B cell (primary cell): ENCODE data around the gene MYADML2. TPM values are rescaled to one million over a fixed set of nuclear protein-coding genes. Genes with fewer than 3 reads are reported as not detected.
A peak's percentile ranks its signal among the peaks of the same experiment; 100 is the strongest.

ENCODE experiments used
- ATAC-seq: fragments of 200-7000 bp; cut with Tn5 transposase; one replicate; pipeline ENCODE4 v1.10.0; 2021; ENCODE audit warnings: low read depth, mild to moderate bottlenecking, moderate number of reproducible peaks, moderate library complexity
- CTCF ChIA-PET: fragments of 350-600 bp; sonication (Branson Sonifier 250); formaldehyde crosslinking; loops from one replicate; lab custom pipeline; 2021; ENCODE audit warnings: antibody characterized with exemption, inconsistent platforms; lab: Charles Lee
- POLR2A ChIA-PET: fragments of 350-600 bp; sonication (Branson Sonifier 250); formaldehyde crosslinking; loops from one replicate; lab custom pipeline; 2021; ENCODE audit warnings: antibody characterized with exemption; lab: Charles Lee
- DNase-seq: peaks from one replicate; pipeline ENCODE4 v3.0.0; 2013
- H2AFZ ChIP-seq: 2 replicates; pipeline ENCODE4 v1.6.1; 2012; ENCODE audit warnings: mild to moderate bottlenecking, low read depth, low read length; ENCODE audit not compliant: insufficient read depth, poor library complexity, severe bottlenecking
- H3K27ac ChIP-seq, 2 donors: 1 replicate in 1 of 2; 2 replicates in 1 of 2; pipeline ENCODE4 v1.5.1; 2012 to 2013; ENCODE audit warnings: low read length in 2 of 2, mild to moderate bottlenecking in 2 of 2, moderate library complexity in 1 of 2
- H3K27me3 ChIP-seq, 4 experiments: fragments of 200-600 bp in 1 of 4; sonication (generic) in 1 of 4; replicated peaks in 1 of 4; 1 replicate in 2 of 4; 2 replicates in 2 of 4; pipeline versions ENCODE4 v1.6.1 to v1.7.0; 2013 to 2016; ENCODE audit warnings: low read length in 3 of 4, mild to moderate bottlenecking in 2 of 4, mixed read lengths in 1 of 4, moderate library complexity in 1 of 4; ENCODE audit not compliant: insufficient read depth in 4 of 4, control insufficient read depth in 3 of 4; ENCODE audit errors: control extremely low read depth in 1 of 4
- H3K36me3 ChIP-seq, 2 experiments: replicated peaks in 1 of 2; 1 replicate in 1 of 2; 2 replicates in 1 of 2; pipeline versions ENCODE4 v1.6.1 to v1.7.1; 2013; ENCODE audit warnings: low read length in 1 of 2; ENCODE audit not compliant: insufficient read depth in 2 of 2, control insufficient read depth in 1 of 2; ENCODE audit errors: control extremely low read depth in 1 of 2, extremely low read depth in 1 of 2
- H3K4me1 ChIP-seq, 2 donors: fragments of 200-600 bp in 1 of 2; sonication (generic) in 1 of 2; 1 replicate in 1 of 2; 2 replicates in 1 of 2; pipeline versions ENCODE4 v1.5.1 to v1.6.1; 2013 to 2017; ENCODE audit warnings: low read length in 2 of 2; ENCODE audit not compliant: control insufficient read depth in 2 of 2, insufficient read depth in 2 of 2
- H3K4me2 ChIP-seq: replicated peaks from 2 replicates; pipeline ENCODE3; 2012; ENCODE audit warnings: mild to moderate bottlenecking, low read depth, low read length; ENCODE audit not compliant: poor library complexity, severe bottlenecking
- H3K4me3 ChIP-seq, 5 experiments: fragments of 200-600 bp in 1 of 5; sonication (generic) in 1 of 5; 1 replicate in 3 of 5; 2 replicates in 2 of 5; pipeline versions ENCODE4 v1.5.1 to v1.7.0; 2011 to 2016; ENCODE audit warnings: low read length in 4 of 5, mild to moderate bottlenecking in 4 of 5, low read depth in 2 of 5, control low read depth in 1 of 5, moderate library complexity in 1 of 5; ENCODE audit not compliant: insufficient read depth in 1 of 5; ENCODE audit errors: control extremely low read depth in 1 of 5, extremely low read depth in 1 of 5
- H3K79me2 ChIP-seq: fragments of 200-600 bp; sonication (generic); one replicate; pipeline ENCODE4 v1.6.0; 2016; ENCODE audit warnings: low read length; ENCODE audit not compliant: control insufficient read depth, insufficient read depth
- H3K9ac ChIP-seq: fragments of 200-600 bp; sonication (generic); 2 replicates; pipeline ENCODE4 v1.6.1; 2017; ENCODE audit warnings: mild to moderate bottlenecking, low read length, moderate library complexity
- H3K9me3 ChIP-seq, 3 donors: one replicate each; pipeline versions ENCODE4 v1.6.1 to v1.7.1; 2013; ENCODE audit warnings: low read length in 2 of 3; ENCODE audit not compliant: control insufficient read depth in 2 of 3, insufficient read depth in 1 of 3; ENCODE audit errors: control extremely low read depth in 1 of 3
- H4K20me1 ChIP-seq: 2 replicates; pipeline ENCODE4 v1.6.0; 2012; ENCODE audit warnings: mild to moderate bottlenecking, low read length; ENCODE audit not compliant: insufficient read depth, control insufficient read depth, poor library complexity, severe bottlenecking
- H3K27ac Mint-ChIP-seq: one replicate; pipeline ENCODE4 v1.8.0; 2021; ENCODE audit warnings: mixed read lengths
- H3K27me3 Mint-ChIP-seq: one replicate; pipeline ENCODE4 v1.8.0; 2021; ENCODE audit warnings: mixed read lengths
- H3K4me1 Mint-ChIP-seq: one replicate; pipeline ENCODE4 v1.8.0; 2021; ENCODE audit warnings: mixed read lengths
- H3K4me3 Mint-ChIP-seq: one replicate; pipeline ENCODE4 v1.8.0; 2021; ENCODE audit warnings: mixed read lengths
- H3K9me3 Mint-ChIP-seq: one replicate; pipeline ENCODE4 v1.8.0; 2022; ENCODE audit warnings: mixed read lengths; ENCODE audit not compliant: insufficient read depth
- EZH2 ChIP-seq: IDR thresholded peaks from 2 replicates; pipeline ENCODE4 v1.6.1; 2012; ENCODE audit warnings: borderline replicate concordance, low read depth, mild to moderate bottlenecking, moderate library complexity, low read length; ENCODE audit not compliant: insufficient read depth, poor library complexity, severe bottlenecking
- WGBS: methylation state at CpG from one replicate; pipeline ENCODE4 v1.1.5; 2013; ENCODE audit warnings: missing lambda C conversion rate; ENCODE audit not compliant: insufficient coverage; 5-methylcytosine and 5-hydroxymethylcytosine counted together
- intact Hi-C: fragments of 100-400 bp; cut with micrococcal nuclease; formaldehyde crosslinking; loops from one replicate; pipeline ENCODE4 v1.10.0; 2022
- polyA plus RNA-seq: library from polyadenylated mRNA; depleted of rRNA; stranded (reverse); fragments of >200 nt; gene quantifications from 2 replicates; pipeline ENCODE4 v1.2.3, GENCODE V29; 2012
- total RNA-seq, 2 donors: library from RNA; stranded (reverse); fragments of 120-200 nt in 1 of 2; gene quantifications; 1 replicate in 1 of 2; 2 replicates in 1 of 2; pipeline versions ENCODE4 v1.2.3 to v1.2.4, GENCODE V29; 2013 to 2022
- TF ChIP-seq, protein P1 (sequence below): fragments of 200-600 bp; IDR thresholded peaks from one replicate; pipeline ENCODE4 v1.8.0; 2022; ENCODE audit warnings: antibody characterized with exemption, mild to moderate bottlenecking

The MYADML2 gene
- total and polyA plus RNA-seq, 2 donors (not counting 1 experiment from before 2014, with no cell fraction given) = not detected

DNA sequence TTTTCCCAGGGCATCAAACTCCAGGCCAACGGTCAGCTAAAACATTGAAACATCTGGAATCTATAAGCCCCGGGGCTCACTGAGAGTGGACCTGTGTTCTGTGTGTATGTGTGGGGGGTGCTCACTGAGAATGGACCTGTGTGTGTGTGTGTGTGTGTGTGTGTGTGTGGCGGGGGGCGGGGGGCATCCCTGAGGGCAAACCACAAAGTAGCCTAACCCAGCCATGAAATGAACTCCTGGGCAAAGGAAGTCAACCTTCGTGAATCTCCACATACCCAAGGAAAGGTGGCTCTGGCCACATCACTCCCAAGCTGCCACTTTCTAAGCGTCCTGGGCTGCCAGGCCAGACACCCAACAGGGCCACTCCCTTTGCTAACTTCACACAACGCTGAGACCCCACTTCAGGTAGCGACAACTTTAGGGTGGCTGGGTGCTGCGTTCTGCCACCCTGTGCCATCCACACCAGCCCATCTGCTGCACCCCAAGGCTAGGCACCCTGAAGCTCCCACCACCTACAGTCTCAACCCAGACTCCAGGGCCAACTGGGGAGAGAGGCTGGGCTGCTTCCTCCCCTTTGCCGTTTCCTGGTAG lies 21.1 kb downstream of the MYADML2 start:
- intact Hi-C loops = loop anchor here (1.0 to 5.0 kb wide), 6 partner anchors 8 to 94 kb away; partner anchors contain the start of genes ALYREF, ANAPC11, ARHGDIA and ASPSCR1
- CTCF ChIA-PET = interaction anchor here (0.7 to 3.5 kb wide), 4 partner anchors 34 to 566 kb away, joined by 3 to 16 read pairs (median 5); no protein-coding TSS in a partner anchor
- WGBS = 61% methylated on average over 6 of the region's 10 CpGs
- peaks cover 0 to 23% (median 9%) of the 10 kb centered on the region in 4 experiments for H3K27me3 ChIP-seq
- Mint-ChIP-seq H3K4me3 (peak overlapping the region; percentile 87), H3K27ac (peak overlapping the region; percentile 86), H3K4me1 (peaks cover 26% of the 10 kb centered on the region), H3K27me3 (peaks cover 4% of the 10 kb centered on the region), H3K9me3 (no peaks in the 10 kb centered on the region)
- TF ChIP-seq EZH2 = no peak
- TF ChIP-seq, protein P1, sequence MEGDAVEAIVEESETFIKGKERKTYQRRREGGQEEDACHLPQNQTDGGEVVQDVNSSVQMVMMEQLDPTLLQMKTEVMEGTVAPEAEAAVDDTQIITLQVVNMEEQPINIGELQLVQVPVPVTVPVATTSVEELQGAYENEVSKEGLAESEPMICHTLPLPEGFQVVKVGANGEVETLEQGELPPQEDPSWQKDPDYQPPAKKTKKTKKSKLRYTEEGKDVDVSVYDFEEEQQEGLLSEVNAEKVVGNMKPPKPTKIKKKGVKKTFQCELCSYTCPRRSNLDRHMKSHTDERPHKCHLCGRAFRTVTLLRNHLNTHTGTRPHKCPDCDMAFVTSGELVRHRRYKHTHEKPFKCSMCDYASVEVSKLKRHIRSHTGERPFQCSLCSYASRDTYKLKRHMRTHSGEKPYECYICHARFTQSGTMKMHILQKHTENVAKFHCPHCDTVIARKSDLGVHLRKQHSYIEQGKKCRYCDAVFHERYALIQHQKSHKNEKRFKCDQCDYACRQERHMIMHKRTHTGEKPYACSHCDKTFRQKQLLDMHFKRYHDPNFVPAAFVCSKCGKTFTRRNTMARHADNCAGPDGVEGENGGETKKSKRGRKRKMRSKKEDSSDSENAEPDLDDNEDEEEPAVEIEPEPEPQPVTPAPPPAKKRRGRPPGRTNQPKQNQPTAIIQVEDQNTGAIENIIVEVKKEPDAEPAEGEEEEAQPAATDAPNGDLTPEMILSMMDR = no peak
- peak overlapping the region; percentile 66 for H3K9ac ChIP-seq
- peak overlapping the region; percentile 91 for H3K4me2 ChIP-seq
- peaks cover 46% of the 10 kb centered on the region for H3K79me2 ChIP-seq
- peaks cover 26 to 35% of the 10 kb centered on the region in 2 donors for H3K4me1 ChIP-seq
- peak overlapping the region; percentile 26 to 85 for H3K27ac ChIP-seq
- peak overlapping the region; percentile 41 for H2AFZ ChIP-seq
- H4K20me1 ChIP-seq = peaks cover 37% of the 10 kb centered on the region
- DNase-seq (no peak), ATAC-seq (no peak)
- peak overlapping the region in 4 of 5 experiments; percentile 56 to 78 (median 65) for H3K4me3 ChIP-seq
- peaks cover 0 to 4% of the 10 kb centered on the region in 2 experiments for H3K36me3 ChIP-seq
- POLR2A ChIA-PET = interaction anchor here (0.7 to 1.5 kb wide), 3 partner anchors 8 to 242 kb away, joined by 3 to 6 read pairs (median 4); partner anchors contain the start of genes ARL16, HGS and SIRT7
- H3K9me3 ChIP-seq = no peaks in the 10 kb centered on the region
